IMR-90 (cell line): ENCODE measurements around the gene KCTD11.

ENCODE experiments used
- BHLHE40 ChIP-seq: fragments of 150-350 bp; IDR thresholded peaks from 2 replicates; pipeline ENCODE4 v1.6.1; 2016; ENCODE audit warnings: mild to moderate bottlenecking, low read depth, low read length
- CEBPB ChIP-seq: IDR thresholded peaks from 2 replicates; pipeline ENCODE4 v1.6.1; 2012; ENCODE audit warnings: low read depth, low read length, improper control_type of control experiment
- CTCF ChIP-seq: conservative IDR thresholded peaks from 2 replicates; pipeline ENCODE4 v1.5.1; 2012; ENCODE audit warnings: mild to moderate bottlenecking, low read depth, low read length, improper control_type of control experiment
- ELK1 ChIP-seq: fragments of 150-350 bp; IDR thresholded peaks from 2 replicates; pipeline ENCODE4 v1.6.1; 2016; ENCODE audit warnings: low read depth, mild to moderate bottlenecking, low read length, moderate library complexity, borderline replicate concordance
- FOS ChIP-seq: fragments of 150-350 bp; IDR thresholded peaks from 2 replicates; pipeline ENCODE4 v1.6.1; 2016; ENCODE audit warnings: low read depth, low read length
- MAFK ChIP-seq: IDR thresholded peaks from 2 replicates; pipeline ENCODE4 v1.6.1; 2012; ENCODE audit warnings: low read depth, low read length, improper control_type of control experiment
- MAZ ChIP-seq: IDR thresholded peaks from 2 replicates; pipeline ENCODE4 v1.6.1; 2012; ENCODE audit warnings: low read depth, mild to moderate bottlenecking, low read length, improper control_type of control experiment, moderate library complexity, borderline replicate concordance
- POLR2A ChIP-seq: IDR thresholded peaks from 2 replicates; pipeline ENCODE4 v1.6.1; 2012; ENCODE audit warnings: mild to moderate bottlenecking, low read depth, low read length
- RAD21 ChIP-seq: IDR thresholded peaks from 2 replicates; pipeline ENCODE4 v1.6.1; 2012; ENCODE audit warnings: low read length, improper control_type of control experiment
- RCOR1 ChIP-seq: IDR thresholded peaks from 2 replicates; pipeline ENCODE4 v1.6.1; 2012; ENCODE audit warnings: mild to moderate bottlenecking, low read length, improper control_type of control experiment; ENCODE audit not compliant: insufficient replicate concordance
- RFX5 ChIP-seq: IDR thresholded peaks from 2 replicates; pipeline ENCODE4 v1.8.0; 2012; ENCODE audit warnings: low read depth, mild to moderate bottlenecking, low read length, moderate library complexity
- TF ChIP-seq, protein P1 (sequence below): fragments of 150-350 bp; IDR thresholded peaks from 2 replicates; pipeline ENCODE4 v1.6.1; 2017; ENCODE audit warnings: mild to moderate bottlenecking, antibody characterized with exemption, low read length, low read depth

- TF ChIP-seq CTCF (no peak), ELK1 (no peak), POLR2A (no peak), RAD21 (no peak), RFX5 (no peak), CEBPB (no peak), MAFK (no peak), FOS (no peak), BHLHE40 (no peak), MAZ (no peak), RCOR1 (no peak)
- TF ChIP-seq, protein P1, sequence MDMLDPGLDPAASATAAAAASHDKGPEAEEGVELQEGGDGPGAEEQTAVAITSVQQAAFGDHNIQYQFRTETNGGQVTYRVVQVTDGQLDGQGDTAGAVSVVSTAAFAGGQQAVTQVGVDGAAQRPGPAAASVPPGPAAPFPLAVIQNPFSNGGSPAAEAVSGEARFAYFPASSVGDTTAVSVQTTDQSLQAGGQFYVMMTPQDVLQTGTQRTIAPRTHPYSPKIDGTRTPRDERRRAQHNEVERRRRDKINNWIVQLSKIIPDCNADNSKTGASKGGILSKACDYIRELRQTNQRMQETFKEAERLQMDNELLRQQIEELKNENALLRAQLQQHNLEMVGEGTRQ = no peak
These were observed 37.9 kb upstream of the KCTD11 start for GRCh38 chr17:7313890-7314718.
